Ascending aorta (tissue), 2 donors: ENCODE measurements around the gene PRKCG. TPM values are rescaled to one million over a fixed set of nuclear protein-coding genes. Genes with fewer than 3 reads are reported as not detected.
"Not testable (repeated sequence)": the region's sequence is repeated elsewhere in the genome, so short reads cannot be mapped to it uniquely, and the experiment has no call there.

ENCODE experiments used
- DNase-seq, 2 donors: peaks; one replicate each; pipeline ENCODE4 v3.0.0-alpha.2; 2019; ENCODE audit warnings: low spot score in 2 of 2
- H3K27ac ChIP-seq, 2 donors: fragments of 200-600 bp; sonication (generic); one replicate each; pipeline ENCODE4 v1.5.1; 2016 to 2017; ENCODE audit warnings: mild to moderate bottlenecking in 1 of 2
- H3K27me3 ChIP-seq: fragments of 200-600 bp; sonication (generic); one replicate; pipeline ENCODE4 v1.5.1; 2017
- H3K36me3 ChIP-seq, 2 donors: fragments of 200-600 bp; sonication (generic); one replicate each; pipeline ENCODE4 v1.5.1; 2016
- H3K4me1 ChIP-seq, 2 donors: fragments of 200-600 bp; sonication (generic); one replicate each; pipeline ENCODE4 v1.5.1; 2016 to 2017; ENCODE audit warnings: mild to moderate bottlenecking in 1 of 2
- H3K4me3 ChIP-seq, 2 donors: fragments of 200-600 bp; sonication (generic); one replicate each; pipeline ENCODE4 v1.5.1; 2016 to 2017; ENCODE audit warnings: mild to moderate bottlenecking in 1 of 2
- H3K9me3 ChIP-seq, 2 donors: fragments of 200-600 bp; sonication (generic); one replicate each; pipeline ENCODE4 v1.5.1; 2016
- intact Hi-C: fragments of 100-400 bp; cut with DNase I; formaldehyde crosslinking; loops from one replicate; pipeline ENCODE4 v1.15.1; 2023
- total RNA-seq: library from RNA; depleted of rRNA; stranded (reverse); fragments of >200 nt; gene quantifications from one replicate; pipeline ENCODE4 v1.1.0, GENCODE V29; 2016
- TF ChIP-seq, protein P1 (sequence below), 3 experiments: fragments of 200-600 bp in 2 of 3; fragments of 450-650 bp in 1 of 3; sonication (generic) in 2 of 3; IDR thresholded peaks; one replicate each; pipeline ENCODE4 v1.5.1; 2016 to 2019; ENCODE audit warnings: antibody characterized with exemption in 3 of 3, mild to moderate bottlenecking in 1 of 3, moderate library complexity in 1 of 3

The PRKCG gene
- not detected for total RNA-seq

DNA sequence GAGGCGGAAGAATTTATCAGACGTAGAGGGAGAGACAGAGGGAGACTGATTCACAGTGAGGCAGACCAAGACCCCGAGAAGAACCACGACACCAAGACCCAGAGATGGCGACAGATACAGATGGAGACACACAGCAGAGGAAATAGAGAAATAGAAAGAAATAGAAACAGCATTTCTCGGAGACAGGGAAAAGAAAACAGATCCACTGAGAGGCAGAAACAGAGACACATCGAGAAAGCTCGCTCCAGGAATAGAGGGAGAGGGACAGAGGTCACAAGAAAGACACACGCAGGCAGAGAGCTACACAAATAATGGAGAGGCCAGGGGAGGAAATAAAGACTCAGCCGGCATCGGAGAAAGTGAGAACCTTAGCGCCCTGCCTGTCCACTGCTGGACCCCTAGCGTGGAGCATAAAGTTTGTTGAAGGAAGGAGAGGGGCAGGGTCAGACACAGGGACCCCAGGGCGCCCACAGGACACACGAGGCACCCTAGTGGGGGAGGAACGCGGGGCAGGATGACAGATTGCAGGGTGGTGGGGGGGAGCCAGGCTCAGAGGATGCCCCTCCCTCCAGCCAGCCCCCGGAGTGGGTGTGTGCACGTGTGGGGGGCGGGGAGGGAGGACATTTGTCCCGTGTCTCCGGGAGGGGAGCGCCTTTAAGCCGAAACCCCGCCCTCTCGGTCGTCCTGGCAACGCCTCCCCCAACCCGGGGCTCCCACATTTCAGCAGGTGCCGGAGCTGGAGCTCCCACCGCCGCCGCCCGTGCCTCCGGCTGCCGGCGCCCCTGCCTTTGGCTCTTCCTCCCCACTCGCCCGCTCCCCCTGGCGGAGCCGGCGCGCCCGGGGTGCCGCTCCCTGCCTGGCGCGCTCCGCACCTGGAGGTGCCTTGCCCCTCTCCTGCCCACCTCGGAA, at the start of gene PRKCG:
Gene PRKCG, plus strand, starts transcription at position 716 of the 909 bp plus-strand sequence. CDS start 298 bp downstream, outside the sequence.
- H3K4me1 ChIP-seq = peaks cover 6 to 22% of the 10 kb centered on the region in 2 donors
- peak within 1 kb of the TSS; percentile 36 to 45 for H3K4me3 ChIP-seq
- TF ChIP-seq, protein P1, sequence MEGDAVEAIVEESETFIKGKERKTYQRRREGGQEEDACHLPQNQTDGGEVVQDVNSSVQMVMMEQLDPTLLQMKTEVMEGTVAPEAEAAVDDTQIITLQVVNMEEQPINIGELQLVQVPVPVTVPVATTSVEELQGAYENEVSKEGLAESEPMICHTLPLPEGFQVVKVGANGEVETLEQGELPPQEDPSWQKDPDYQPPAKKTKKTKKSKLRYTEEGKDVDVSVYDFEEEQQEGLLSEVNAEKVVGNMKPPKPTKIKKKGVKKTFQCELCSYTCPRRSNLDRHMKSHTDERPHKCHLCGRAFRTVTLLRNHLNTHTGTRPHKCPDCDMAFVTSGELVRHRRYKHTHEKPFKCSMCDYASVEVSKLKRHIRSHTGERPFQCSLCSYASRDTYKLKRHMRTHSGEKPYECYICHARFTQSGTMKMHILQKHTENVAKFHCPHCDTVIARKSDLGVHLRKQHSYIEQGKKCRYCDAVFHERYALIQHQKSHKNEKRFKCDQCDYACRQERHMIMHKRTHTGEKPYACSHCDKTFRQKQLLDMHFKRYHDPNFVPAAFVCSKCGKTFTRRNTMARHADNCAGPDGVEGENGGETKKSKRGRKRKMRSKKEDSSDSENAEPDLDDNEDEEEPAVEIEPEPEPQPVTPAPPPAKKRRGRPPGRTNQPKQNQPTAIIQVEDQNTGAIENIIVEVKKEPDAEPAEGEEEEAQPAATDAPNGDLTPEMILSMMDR (IDR thresholded peaks at IDR 0.05) = peak; percentile 32 to 56 (median 54)
- H3K9me3 ChIP-seq = no peaks in the 10 kb centered on the region
- intact Hi-C loops = no loop called here
- H3K27ac ChIP-seq = no peak within 1 kb of the TSS
- DNase-seq = no peak
- peaks cover 21% of the 10 kb centered on the region for H3K27me3 ChIP-seq
- no peaks in the 10 kb centered on the region for H3K36me3 ChIP-seq

DNA sequence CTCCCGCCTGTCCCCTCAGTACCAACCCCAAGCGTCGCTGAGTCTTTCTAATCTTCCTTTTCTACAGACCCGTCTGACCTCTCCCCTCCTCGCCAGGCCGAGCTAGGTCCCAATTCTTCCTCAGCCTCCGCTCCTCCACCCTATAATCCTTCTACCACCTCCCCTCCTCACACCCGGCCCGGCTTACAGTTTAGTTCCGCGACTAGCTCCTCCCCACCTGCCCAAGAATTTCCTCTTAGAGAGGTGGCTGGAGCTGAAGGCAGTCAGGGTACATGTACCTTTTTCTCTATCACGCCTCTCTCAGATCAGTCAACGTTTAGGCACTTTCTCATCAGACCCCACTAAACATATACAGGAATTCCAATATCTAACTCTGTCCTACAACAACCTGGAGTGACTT, 49.1 kb upstream of the PRKCG start:
- H3K4me3 ChIP-seq, intact Hi-C loops, H3K27me3 ChIP-seq, H3K4me1 ChIP-seq, H3K36me3 ChIP-seq, H3K9me3 ChIP-seq, DNase-seq, H3K27ac ChIP-seq: not testable (repeated sequence)

DNA sequence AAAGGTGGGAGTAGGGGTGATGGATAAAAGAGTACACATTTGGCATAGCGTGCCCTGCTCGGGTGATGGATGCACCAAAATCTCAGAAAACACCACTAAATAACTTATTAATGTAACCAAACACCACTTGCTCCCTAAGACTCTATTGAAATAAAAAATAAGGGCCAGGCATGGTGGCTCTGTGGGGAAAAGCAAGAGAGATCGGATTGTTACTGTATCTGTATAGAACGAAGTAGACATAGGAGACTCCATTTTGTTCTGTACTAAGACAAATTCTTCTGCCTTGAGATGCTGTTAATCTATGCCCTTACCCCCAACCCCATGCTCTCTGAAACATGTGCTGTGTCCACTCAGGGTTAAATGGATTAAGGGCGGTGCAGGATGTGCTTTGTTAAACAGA, 43.6 kb upstream of the PRKCG start:
- DNase-seq, intact Hi-C loops, H3K27ac ChIP-seq: not testable (repeated sequence)

DNA sequence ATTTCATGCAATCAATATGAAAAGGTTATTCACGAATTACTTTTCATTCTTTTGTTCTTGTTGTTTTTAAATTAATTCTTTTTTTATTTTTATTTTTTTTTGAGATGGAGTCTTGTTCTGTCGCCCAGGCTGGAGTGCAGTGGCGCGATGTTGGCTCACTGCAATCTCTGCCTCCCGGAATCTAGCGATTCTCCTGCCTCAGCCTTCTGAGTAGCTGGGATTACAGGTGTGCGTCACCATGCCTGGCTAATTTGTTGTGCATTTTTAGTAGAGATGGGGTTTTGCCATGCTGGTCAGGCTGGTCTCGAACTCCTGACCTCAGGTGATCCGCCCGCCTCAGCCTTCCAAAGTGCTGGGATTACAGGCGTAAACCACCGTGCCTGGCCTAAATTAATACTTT, 41.8 kb upstream of the PRKCG start:
- H3K4me1 ChIP-seq, H3K4me3 ChIP-seq, H3K27ac ChIP-seq, H3K36me3 ChIP-seq, H3K27me3 ChIP-seq, H3K9me3 ChIP-seq, intact Hi-C loops, DNase-seq: not testable (repeated sequence)

More for the DNA sequence above, 43.6 kb upstream of the PRKCG start:
- not testable (repeated sequence) for H3K27me3 ChIP-seq, H3K9me3 ChIP-seq, H3K4me3 ChIP-seq, H3K36me3 ChIP-seq, H3K4me1 ChIP-seq

DNA sequence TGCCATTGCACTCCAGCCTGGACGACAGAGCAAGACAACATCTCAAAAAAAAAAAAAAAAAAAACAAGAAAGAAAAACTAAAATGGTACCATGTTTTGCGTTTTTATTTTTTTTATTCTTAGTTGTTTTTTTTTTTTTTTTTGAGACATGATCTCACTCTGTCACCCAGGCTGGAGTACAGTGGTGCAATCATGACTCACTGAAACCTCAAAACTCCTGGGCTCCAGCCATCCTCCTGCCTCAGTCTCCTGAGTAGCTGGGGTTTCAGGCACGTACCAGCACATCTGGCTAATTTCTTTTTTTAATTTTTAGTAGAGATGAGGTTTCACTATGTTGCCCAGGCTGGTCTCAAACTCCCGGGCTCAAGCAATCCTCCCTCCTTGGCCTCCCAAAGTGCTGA, 41.1 kb upstream of the PRKCG start:
- DNase-seq, H3K4me1 ChIP-seq, H3K27me3 ChIP-seq: not testable (repeated sequence)

DNA sequence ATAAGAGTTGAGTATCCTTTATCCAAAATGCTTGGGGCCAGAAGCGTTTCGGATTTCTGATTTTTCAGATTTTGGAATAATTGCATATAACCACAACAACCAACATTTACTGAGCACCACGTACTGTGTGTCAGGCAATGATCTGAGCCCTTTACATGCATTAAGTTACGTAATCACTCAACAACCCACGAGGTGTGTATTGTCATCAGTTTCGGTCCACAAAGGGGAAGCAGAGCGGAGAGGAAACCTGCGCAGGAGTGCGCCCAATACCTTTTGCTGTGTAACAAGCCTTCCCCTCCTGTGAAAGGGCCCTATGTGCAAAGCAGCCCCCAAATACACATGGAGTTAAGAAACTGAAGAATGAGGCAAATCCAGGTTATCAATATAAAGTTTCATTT, 37.1 kb upstream of the PRKCG start:
- no peak overlapping the region for H3K4me3 ChIP-seq
- no peak for DNase-seq
- TF ChIP-seq, protein P1 (IDR thresholded peaks at IDR 0.05) = no peak
- H3K36me3 ChIP-seq = no peaks in the 10 kb centered on the region
- no peaks in the 10 kb centered on the region for H3K27me3 ChIP-seq
- intact Hi-C loops = no loop called here
- H3K9me3 ChIP-seq = no peaks in the 10 kb centered on the region
- peaks cover 2 to 4% of the 10 kb centered on the region in 2 donors for H3K4me1 ChIP-seq
- no peak overlapping the region for H3K27ac ChIP-seq

More for the DNA sequence above, 41.1 kb upstream of the PRKCG start:
- H3K9me3 ChIP-seq, H3K36me3 ChIP-seq, intact Hi-C loops, H3K4me3 ChIP-seq, H3K27ac ChIP-seq: not testable (repeated sequence)

DNA sequence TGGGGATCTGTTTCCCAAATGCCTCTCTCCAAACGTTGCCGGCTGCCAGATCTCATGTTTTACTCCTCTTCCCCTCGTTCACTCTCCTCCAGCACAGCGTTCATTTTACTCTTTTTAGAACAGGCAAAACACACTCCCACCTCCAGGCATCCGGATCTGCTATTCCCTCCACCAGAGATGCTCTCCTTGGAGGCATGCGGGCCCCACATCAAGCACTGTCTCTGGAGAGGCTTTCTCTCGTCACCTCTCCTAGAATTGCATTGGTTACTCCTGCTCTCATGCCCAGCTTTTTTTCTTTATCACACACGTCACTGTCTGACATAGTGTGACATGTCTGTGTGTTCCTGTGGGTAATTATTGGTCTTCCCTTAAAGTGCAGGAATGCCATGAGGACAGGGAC, 34.4 kb upstream of the PRKCG start:
- no peaks in the 10 kb centered on the region for H3K36me3 ChIP-seq
- H3K4me1 ChIP-seq = no peaks in the 10 kb centered on the region
- H3K27me3 ChIP-seq = no peaks in the 10 kb centered on the region
- H3K27ac ChIP-seq = no peak overlapping the region
- TF ChIP-seq, protein P1 (IDR thresholded peaks at IDR 0.05) = no peak
- intact Hi-C loops = no loop called here
- DNase-seq = no peak
- H3K9me3 ChIP-seq = no peaks in the 10 kb centered on the region
- no peak overlapping the region for H3K4me3 ChIP-seq
